K562 (cell line): Measurements from ENCODE around the gene GGA3. TPM values are rescaled to one million over a fixed set of nuclear protein-coding genes. Genes with fewer than 3 reads are reported as not detected.

Experiments used
- ARID1B ChIP-seq: fragments of 450-650 bp; IDR thresholded peaks from 2 replicates; pipeline ENCODE4 v1.6.1; 2016; ENCODE audit warnings: antibody characterized with exemption, mild to moderate bottlenecking, inconsistent platforms
- CEBPG ChIP-seq, 3 experiments: fragments of 200-800 bp in 1 of 3; sonication (Bioruptor generic) in 1 of 3; sonication (generic) in 1 of 3; formaldehyde crosslinking in 1 of 3; IDR thresholded peaks in 2 of 3; conservative IDR thresholded peaks in 1 of 3; 2 replicates each; pipeline versions ENCODE4 v1.6.1 to v1.8.0; 2016 to 2022; ENCODE audit warnings: missing compliant biosample characterization in 2 of 3, missing genetic modification characterization in 2 of 3, mild to moderate bottlenecking in 1 of 3, missing genetic modification reagents in 1 of 3
- KDM1A ChIP-seq, 2 experiments: fragments of 450-650 bp; IDR thresholded peaks; 2 replicates each; pipeline ENCODE4 v1.6.1; 2016; ENCODE audit warnings: mild to moderate bottlenecking in 2 of 2
- L3MBTL2 ChIP-seq: fragments of 450-650 bp; IDR thresholded peaks from 2 replicates; pipeline ENCODE4 v1.6.1; 2016; ENCODE audit warnings: mild to moderate bottlenecking, moderate library complexity
- MGA ChIP-seq: fragments of 450-650 bp; IDR thresholded peaks from 2 replicates; pipeline ENCODE4 v1.6.1; 2016; ENCODE audit warnings: mild to moderate bottlenecking, moderate library complexity
- NONO ChIP-seq, 2 experiments: fragments of 200-400 bp in 1 of 2; fragments of 450-650 bp in 1 of 2; formaldehyde crosslinking in 1 of 2; IDR thresholded peaks; 2 replicates each; pipeline ENCODE4 v1.6.1; 2017; ENCODE audit warnings: low read depth in 2 of 2, mild to moderate bottlenecking in 2 of 2, moderate library complexity in 2 of 2, low read length in 1 of 2
- NR2C1 ChIP-seq, 2 experiments: fragments of 450-650 bp; IDR thresholded peaks; 2 replicates each; pipeline ENCODE4 v1.6.1; 2017; ENCODE audit warnings: mild to moderate bottlenecking in 2 of 2, antibody characterized with exemption in 1 of 2, inconsistent platforms in 1 of 2, missing compliant biosample characterization in 1 of 2, missing genetic modification characterization in 1 of 2
- NR2C2 ChIP-seq, 2 experiments: fragments of 200-800 bp in 1 of 2; sonication (Bioruptor generic) in 1 of 2; sonication (generic) in 1 of 2; formaldehyde crosslinking in 1 of 2; IDR thresholded peaks; 2 replicates each; pipeline versions ENCODE4 v1.6.1 to v1.8.0; 2016 to 2022; ENCODE audit warnings: mild to moderate bottlenecking in 1 of 2, missing compliant biosample characterization in 1 of 2, missing genetic modification characterization in 1 of 2, missing genetic modification reagents in 1 of 2
- POLR2A ChIP-seq: fragments of 450-650 bp; conservative IDR thresholded peaks from 2 replicates; pipeline ENCODE4 v1.6.1; 2016
- SUPT5H ChIP-seq: fragments of 450-650 bp; IDR thresholded peaks from 2 replicates; pipeline ENCODE4 v1.6.1; 2016
- ZNF584 ChIP-seq: fragments of 200-800 bp; sonication (Bioruptor generic); IDR thresholded peaks from 2 replicates; pipeline ENCODE4 v1.6.1; 2016; ENCODE audit warnings: low read depth, mild to moderate bottlenecking, missing genetic modification characterization, missing compliant biosample characterization
- polyA plus RNA-seq, 8 experiments: library from polyadenylated mRNA; depleted of rRNA in 4 of 8; stranded (reverse) in 5 of 8; unstranded in 3 of 8; fragments of >200 nt; fragmentation: Nextera tagmentation in 2 of 8; fragmentation: Illumina TruSeq in 1 of 8; extraction: Ambion mirVana in 2 of 8; extraction: Trizol in 1 of 8; gene quantifications; 2 replicates each; pipeline versions ENCODE4 v1.2.1 to v1.2.3, GENCODE V29; 2011 to 2014; ENCODE audit warnings: inconsistent platforms in 1 of 8, missing spikeins in 1 of 8
- total RNA-seq, 7 experiments: library from RNA; depleted of rRNA in 6 of 7; stranded (reverse); fragments of >200 nt in 6 of 7; fragmentation: Illumina TruSeq in 2 of 7; extraction: Trizol in 2 of 7; gene quantifications; 2 replicates each; pipeline versions ENCODE4 v1.2.1 to v1.2.3, GENCODE V29; 2011 to 2021; ENCODE audit warnings: low replicate concordance in 1 of 7
- TF ChIP-seq, protein P1 (sequence below), 2 experiments: fragments of 450-650 bp in 1 of 2; sonication (generic) in 1 of 2; formaldehyde crosslinking in 1 of 2; IDR thresholded peaks in 1 of 2; conservative IDR thresholded peaks in 1 of 2; 2 replicates each; pipeline versions ENCODE4 v1.6.1 to v1.8.1; 2016 to 2023; ENCODE audit warnings: mild to moderate bottlenecking in 2 of 2, moderate library complexity in 2 of 2, inconsistent platforms in 1 of 2, missing genetic modification reagents in 1 of 2

Gene GGA3
- total and polyA plus RNA-seq, 9 of the 15 experiments (the other 6 are each of a cell fraction or from before 2014, with no cell fraction given), result 5.7 to 64.9 (median 25.4) TPM

DNA sequence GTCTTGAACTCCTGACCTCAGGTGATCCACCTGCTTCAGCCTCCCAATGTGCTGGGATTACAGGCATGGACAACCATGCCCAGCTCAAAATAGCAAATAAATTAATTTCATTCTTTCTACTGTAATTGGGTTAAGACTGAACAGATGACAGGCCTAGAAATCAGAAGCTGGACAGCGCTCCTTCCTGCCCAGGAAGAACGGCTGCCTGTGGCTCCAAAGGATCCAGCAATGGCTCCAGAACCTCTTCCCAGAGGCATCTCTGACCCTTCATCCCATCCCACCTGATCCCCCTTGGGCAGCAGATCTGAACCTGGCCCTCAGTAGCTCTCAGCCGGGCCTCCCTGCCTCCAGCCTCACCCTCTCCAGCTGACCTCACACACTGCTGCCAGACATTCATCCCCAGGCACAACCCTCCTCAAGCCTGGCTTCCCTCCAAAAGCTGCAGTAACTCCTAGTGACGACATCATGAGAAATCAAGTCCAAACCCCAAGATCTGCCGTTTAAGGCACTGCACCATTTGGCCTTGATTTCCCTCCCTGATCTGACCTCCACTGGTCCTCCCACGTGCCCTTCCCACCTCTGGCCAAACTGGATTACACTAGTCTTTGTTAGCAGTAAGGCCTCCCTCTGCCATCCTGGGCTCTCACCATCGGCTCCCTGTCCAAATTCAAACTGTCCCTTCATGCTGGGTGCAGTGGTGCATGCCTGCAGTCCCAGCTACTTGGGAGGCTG is 12.7 kb upstream of the GGA3 start (continued):
- TF ChIP-seq MGA, result peak; percentile 27; the same call in 1 of the 2 replicates
- no peak for TF ChIP-seq CEBPG (CRISPR knock-in tag; IDR thresholded peaks at IDR 0.05)
- TF ChIP-seq CEBPG (tag; conservative IDR thresholded peaks at IDR 0.05 in 1 of 2, IDR thresholded peaks at IDR 0.05 in 1 of 2), result peak in 1 of 2 experiments; percentile 73; a peak in 2 of 4 replicates
- TF ChIP-seq ARID1B, result 0 out of 2 replicates have a peak, but pooled peaks have one; percentile 7
- no peak for TF ChIP-seq NR2C1 (IDR thresholded peaks at IDR 0.05)
- TF ChIP-seq NR2C1 (tag; IDR thresholded peaks at IDR 0.05), result peak; percentile 35; the same call in 1 of the 2 replicates
- TF ChIP-seq NONO (IDR thresholded peaks at IDR 0.05; ENCODE audit: low read depth in 2 of 2, low read length in 1 of 2), result no peak
- no peak for TF ChIP-seq NR2C2 (CRISPR knock-in tag; IDR thresholded peaks at IDR 0.05)
- no peak for TF ChIP-seq NR2C2 (tag; IDR thresholded peaks at IDR 0.05)
- TF ChIP-seq ZNF584 (CRISPR knock-in tag), result peak; percentile 44; the same call in 1 of the 2 replicates
- TF ChIP-seq KDM1A (IDR thresholded peaks at IDR 0.05), result peak; percentile 43 to 44; a peak in 2 of 4 replicates
- peak; percentile 50; the same call in 1 of the 2 replicates for TF ChIP-seq L3MBTL2
- peak; percentile 51 for TF ChIP-seq SUPT5H
- TF ChIP-seq POLR2A, result peak; percentile 58; the same call in 1 of the 2 replicates
- TF ChIP-seq, protein P1, sequence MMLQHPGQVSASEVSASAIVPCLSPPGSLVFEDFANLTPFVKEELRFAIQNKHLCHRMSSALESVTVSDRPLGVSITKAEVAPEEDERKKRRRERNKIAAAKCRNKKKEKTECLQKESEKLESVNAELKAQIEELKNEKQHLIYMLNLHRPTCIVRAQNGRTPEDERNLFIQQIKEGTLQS (IDR thresholded peaks at IDR 0.05), result peak; percentile 54; the same call in 1 of the 2 replicates
- TF ChIP-seq, protein P1 (CRISPR knock-in tag; conservative IDR thresholded peaks at IDR 0.05), result no peak
